HCEC 1CT (cell line): ENCODE measurements around the gene ERC1.
A peak's percentile ranks its signal among the peaks of the same experiment; 100 is the strongest.
"Not testable (repeated sequence)": the region's sequence is repeated elsewhere in the genome, so short reads cannot be mapped to it uniquely, and the experiment has no call there.

Experiments
- DNase-seq: peaks from one replicate; pipeline ENCODE4 v3.0.0-alpha.2; 2017

ERC1 gene

DNA sequence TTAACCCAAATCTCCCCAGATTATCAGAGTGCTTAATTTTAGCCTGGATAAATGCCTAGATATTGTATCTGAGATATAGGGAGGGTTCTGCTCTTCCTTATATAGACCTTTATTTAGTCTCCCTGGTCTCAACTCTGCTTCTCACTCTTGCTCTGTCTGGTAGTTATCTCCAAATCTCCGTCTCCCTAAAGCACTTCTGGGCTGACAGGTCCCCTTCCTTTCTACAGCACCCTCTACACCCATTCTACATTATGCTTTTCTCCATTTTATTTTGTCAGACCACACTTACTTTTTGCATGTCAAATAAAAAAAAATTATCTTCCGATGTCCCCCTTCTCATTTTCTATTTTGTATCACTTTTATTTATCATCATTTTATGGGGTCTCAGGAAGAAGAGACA, 2.0 kb upstream of the ERC1 start:
- no peak for DNase-seq

- peak; percentile 84 for DNase-seq
Observed at GRCh38 chr12:989751-990660, 1.0 kb upstream of the ERC1 start.

GRCh38 chr12:991350-992333, 619 bp downstream of the ERC1 start:
- no peak for DNase-seq

DNA sequence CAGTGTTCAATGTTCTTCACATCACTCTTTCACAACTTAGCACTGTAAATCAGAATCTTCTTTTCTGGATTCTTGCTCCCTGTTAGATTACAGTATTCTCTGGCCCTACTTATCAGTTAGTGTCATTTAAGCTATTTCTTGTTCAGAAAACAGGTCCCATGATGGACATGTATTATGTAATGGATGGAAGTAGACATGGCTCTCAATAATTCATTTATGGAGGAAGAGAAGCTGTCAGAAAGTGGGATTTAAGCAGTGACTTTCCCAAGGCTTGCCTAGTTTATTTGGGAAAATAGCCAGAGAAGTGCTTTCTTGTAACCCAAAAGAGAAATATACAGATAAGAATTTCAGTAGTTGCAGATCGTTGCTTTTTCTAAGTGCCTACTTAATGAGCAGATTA, 1.6 kb downstream of the ERC1 start:
- DNase-seq: no peak

DNA sequence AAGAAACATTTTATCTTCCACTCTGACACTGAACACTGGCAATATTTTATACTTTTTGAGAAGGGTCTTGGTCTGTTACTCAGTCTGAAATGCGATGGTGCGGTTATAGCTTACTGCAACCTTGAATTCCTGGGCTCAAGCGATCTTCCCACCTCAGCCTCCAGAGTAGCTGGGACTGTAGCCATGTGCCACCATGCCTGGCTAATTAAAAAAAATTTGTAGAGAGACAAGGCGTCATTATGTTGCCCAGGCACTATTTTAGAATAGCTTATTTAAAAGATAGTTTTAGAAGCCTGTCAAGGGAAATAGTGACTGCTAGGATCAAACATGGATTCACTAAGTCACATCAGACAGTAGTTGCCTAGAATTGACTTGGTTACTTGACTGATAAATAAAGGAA, 5.9 kb downstream of the ERC1 start:
- DNase-seq: no peak

- DNase-seq: no peak
Observed at GRCh38 chr12:997505-997904, 6.5 kb downstream of the ERC1 start.

- no peak for DNase-seq
Observed at GRCh38 chr12:998020-998874, 7.2 kb downstream of the ERC1 start.

- not testable (repeated sequence) for DNase-seq
Observed at GRCh38 chr12:999736-1000135, 8.7 kb downstream of the ERC1 start.

- DNase-seq: no peak
Observed at GRCh38 chr12:1001507-1001906, 10.5 kb downstream of the ERC1 start.

- DNase-seq: no peak
Observed at GRCh38 chr12:1003600-1004271, 12.7 kb downstream of the ERC1 start.

- DNase-seq: no peak
Observed at GRCh38 chr12:1006255-1006654, 15.2 kb downstream of the ERC1 start.

DNA sequence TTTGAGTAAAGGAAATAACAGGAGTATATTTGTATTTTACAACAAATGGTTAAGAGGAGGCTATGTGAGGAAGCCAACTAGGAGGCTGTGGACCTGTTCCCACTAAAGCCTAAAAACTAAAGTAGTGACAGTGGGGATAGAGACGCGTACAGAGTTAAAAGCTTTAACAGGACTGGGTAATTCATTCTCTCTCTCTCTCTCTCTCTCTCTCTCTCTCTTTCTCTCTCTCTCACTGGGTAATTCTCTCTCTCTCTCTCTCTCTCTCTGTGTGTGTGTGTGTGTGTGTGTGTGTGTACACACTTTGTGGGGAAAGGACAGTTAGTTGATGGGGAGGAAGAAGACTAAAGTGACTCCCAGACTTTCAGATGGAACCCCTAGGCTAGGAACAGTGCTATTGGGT, 16.3 kb downstream of the ERC1 start:
- DNase-seq: no peak

- DNase-seq: no peak
Observed at GRCh38 chr12:1007994-1008393, 17.0 kb downstream of the ERC1 start.

DNA sequence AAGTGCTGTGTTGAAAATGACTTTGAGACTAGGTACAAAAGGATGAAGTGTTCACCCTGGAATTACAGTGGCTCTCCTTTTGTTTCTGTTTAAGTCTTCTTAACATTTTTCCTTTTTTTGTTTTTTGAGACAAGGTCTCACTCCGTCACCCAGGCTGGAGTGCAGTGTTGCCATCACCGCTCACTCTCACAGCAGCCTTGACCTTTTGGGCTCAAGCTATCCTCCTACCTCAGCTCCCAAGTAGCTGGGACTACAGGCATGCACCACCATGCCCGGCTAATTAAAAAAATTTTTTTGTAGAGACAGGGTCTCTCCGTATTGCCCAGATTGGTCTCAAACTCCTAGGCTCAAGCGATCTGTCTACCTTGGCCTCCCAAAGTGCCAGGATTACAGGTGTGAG, 20.1 kb downstream of the ERC1 start:
- no peak for DNase-seq

- DNase-seq: peak; percentile 81
Observed at GRCh38 chr12:1013618-1014489, 22.8 kb downstream of the ERC1 start.

DNA sequence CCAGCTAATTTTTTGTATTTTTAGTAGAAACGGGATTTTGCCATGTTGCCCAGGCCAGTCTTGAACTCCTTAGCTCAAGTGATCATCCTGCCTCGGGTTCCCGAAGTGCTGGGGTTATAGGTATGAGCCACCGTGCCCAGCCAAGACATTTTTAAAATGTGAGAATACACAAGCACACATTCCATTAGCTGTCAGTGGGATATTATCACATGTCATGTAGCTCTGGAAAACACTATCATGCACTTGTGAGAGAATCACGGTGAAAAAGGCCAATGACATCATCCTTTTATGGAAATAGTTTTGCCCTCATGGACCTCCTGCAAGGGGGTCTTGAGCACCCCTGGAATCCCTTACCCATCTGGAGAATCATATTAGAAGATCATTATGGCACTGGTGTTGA, 28.3 kb downstream of the ERC1 start:
- no peak for DNase-seq

- DNase-seq: no peak
Observed at GRCh38 chr12:1020389-1020788, 29.4 kb downstream of the ERC1 start.

- DNase-seq: no peak
Observed at GRCh38 chr12:1022032-1022970, 31.3 kb downstream of the ERC1 start.

- no peak for DNase-seq
Observed at GRCh38 chr12:1030779-1031178, 39.8 kb downstream of the ERC1 start.

DNA sequence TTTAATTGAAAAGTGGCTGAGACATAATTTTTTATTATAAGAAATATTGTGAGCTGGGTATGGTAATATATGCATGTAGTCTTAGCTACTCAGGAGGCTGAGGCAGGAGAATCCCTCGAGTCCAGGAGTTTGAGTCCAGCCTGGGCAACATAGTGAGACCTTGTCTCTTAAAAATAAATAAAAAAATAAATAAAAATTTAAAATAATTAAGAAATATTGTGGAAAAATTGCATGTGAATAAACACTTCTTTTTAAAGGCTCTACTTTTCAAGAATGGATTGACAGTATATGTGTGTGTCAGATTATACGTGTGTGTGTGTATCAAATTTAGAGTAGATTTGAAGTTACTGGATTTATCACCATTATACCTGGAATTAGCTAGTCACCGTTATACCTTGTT, 43.2 kb downstream of the ERC1 start:
- DNase-seq: no peak
